ENCODE results near the gene PIK3R1.

PIK3R1 gene

DNA sequence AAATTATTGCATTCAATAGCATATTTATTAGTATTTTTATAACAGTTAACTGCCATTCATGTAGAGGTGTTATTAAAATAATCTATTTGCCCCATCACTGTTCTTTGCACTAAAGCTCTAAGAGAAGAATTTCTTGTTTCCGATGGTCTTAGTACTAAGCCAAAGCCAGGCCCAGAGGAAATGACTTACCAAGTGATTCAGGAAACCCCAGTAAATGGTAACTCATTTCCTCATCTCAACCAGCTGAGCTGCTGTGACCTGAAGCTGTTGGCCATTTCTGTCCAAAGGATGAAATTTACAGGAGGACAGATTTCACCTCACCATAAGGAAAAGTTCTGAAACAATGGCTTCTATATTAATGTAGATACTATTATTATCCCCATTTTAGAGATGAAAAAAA is 117.0 kb downstream of the PIK3R1 start:
- DNase-seq, result no peak

DNA sequence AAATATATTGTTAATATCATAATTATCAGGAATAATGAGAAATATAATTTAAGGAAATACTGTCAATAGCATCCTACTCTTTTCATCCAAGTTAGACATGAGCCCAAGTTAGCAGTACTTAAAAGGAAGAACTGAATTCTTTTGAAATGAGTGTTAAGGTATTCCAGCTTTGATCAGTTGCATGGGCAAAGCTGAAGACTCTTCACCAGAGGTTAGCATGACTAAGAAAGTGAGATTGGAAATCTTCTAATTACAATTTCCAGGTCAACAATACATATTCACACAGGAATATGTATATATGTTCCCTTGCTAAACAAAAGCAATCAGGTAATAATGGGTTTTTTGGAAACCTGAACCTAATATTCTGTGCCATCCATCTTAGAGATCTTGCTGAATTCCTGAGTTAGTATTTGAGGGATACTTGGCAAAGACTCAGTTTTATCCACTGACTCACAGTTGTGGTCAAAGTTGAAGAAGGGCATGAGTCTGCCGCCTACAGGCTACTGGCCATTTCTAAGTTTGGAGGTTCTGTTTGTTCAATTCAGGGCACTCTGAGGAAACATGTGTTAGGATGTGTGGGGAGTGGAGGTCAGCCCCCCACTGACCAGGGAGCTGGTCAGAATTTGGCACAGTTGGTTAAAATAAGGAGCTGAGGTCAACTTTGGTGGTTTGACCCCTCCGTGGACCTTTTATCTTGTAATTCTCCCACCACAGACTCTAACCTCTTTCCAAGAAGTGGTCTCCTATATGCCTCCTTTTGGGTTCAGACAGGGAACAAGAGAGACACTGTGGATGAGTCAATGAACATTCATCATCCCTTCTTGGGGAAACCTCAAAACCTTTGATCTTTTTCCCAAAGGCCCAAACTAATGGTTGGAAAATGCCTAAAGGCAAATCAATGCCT is 118.3 kb downstream of the PIK3R1 start:
- no peak for DNase-seq

DNA sequence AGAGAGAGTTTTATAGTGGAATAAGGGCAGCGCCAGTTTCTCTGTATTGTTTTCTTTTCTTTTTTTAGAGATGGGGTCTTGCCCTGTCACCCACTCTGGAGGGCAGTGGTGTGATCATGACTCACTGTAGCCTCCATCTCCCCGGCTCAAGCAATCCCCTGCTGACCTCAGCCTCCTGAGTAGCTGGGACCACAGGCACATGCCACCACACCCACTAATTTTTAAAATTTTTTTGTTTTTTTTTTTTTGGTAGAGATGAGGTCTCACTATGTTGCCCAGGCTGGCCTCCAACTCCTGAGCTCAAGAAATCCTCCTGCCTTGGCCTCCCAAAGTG is 119.0 kb downstream of the PIK3R1 start:
- DNase-seq, result no peak

DNA sequence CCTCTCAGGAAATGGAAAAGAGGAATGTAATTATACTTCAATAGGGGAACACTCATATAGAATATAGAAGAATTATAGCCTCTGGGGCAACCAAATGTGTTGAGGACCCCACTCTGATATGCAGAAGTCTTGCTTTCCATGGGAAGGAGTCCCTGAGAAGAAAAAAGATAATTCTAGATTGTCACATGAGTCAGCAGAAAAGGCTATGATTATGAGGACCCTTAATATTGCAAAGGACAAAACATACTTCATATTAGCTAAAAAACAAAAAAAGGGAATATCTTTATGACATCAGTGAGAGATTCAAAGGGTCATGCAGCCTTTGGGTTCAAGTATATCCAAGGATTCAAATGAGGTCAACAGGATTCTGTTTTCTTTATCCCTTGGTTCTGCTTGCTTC is 119.5 kb downstream of the PIK3R1 start:
- no peak for DNase-seq

DNA sequence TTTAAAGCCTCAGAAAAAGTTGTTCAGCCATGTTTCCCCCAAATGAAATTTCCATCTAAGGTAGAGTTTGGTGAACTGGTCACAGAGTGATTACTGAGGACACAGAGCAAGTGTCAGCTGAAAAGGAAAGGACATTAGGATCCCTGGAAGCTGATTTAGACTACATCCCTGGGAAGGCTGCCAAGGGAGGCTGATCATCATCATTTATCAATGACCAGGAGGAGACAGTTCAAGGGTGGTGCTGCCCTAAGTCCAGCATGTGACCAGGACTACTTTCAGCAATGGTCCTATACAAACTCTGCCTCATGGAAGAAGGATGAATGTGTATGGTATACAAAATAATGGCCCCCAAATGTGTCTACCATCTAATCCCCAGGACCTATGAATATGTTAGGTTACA is 120.6 kb downstream of the PIK3R1 start:
- DNase-seq, result no peak

DNA sequence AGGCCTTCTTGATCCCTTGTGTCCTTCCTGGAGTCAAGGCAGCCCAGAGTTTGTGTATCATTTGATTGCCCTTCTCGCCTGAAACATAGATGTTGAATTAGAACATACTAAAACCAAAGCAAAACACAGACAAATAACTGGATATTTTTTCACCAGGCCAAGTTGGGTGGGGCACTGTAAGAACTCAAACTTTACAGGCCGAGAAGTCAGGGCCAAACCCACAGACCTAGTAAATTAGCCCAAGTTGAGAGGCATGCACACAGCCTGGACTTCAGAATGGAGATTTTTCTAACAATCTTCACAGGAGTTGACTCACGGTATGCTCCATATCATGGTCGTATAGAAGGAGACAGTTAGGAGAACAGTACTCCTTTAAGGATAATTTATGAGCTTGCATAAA is 121.7 kb downstream of the PIK3R1 start:
- no peak for DNase-seq

DNA sequence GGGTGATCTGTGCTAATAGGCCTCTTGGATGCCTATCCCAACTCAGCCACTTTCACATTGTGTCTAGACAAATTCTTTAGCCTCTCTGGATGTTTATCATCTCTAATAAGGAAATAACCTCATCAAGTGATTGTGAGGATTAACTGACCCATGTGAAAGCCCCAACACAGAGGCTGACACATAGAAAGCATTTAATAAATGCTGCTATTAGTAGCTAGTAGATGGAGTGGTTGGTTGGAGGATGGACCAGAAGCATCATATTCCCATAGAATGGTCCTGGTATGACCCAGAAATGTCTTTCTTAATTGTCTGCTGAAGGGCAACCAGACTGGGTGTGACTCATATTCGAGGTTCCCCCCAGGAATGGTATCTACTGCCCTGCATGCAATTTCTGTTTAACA is 124.4 kb downstream of the PIK3R1 start:
- no peak for DNase-seq

DNA sequence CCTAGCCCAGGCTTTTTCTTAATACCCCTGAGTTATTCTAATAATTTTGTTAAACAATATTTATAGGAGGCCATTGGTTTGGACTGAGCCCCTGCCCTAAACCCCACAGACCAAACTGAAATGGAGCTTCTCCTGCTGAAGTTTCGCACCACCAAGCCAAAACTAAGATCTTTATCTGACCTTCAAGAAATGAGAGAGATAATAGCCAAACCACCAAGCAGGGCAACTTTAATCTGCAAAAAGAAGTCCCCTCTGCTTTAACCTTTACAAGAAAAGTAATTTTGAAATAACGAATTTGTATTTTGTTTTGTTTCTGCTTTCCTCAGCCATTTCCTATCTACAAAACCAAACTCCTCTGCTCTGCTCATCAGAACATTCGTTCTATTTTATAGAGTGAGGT is 125.5 kb downstream of the PIK3R1 start:
- DNase-seq, result no peak

DNA sequence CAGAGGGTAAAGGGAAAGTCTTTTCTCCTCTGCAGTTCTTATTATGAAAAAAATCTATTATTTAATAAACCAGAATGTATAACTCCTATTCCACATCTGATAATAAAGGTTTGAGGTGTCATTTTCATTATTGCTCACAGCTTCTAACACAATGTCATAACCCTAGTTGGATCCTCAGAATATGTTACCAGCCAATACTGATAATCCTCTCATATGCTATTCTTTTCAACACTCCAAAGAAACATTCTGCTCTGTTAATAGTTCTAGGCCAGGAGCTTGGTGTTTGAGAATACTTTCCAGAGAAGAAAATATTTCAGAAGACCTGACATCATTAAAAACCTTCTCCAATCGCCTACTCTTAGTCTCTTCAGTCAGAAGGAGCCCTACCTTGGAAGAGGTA is 127.1 kb downstream of the PIK3R1 start:
- DNase-seq, result no peak

DNA sequence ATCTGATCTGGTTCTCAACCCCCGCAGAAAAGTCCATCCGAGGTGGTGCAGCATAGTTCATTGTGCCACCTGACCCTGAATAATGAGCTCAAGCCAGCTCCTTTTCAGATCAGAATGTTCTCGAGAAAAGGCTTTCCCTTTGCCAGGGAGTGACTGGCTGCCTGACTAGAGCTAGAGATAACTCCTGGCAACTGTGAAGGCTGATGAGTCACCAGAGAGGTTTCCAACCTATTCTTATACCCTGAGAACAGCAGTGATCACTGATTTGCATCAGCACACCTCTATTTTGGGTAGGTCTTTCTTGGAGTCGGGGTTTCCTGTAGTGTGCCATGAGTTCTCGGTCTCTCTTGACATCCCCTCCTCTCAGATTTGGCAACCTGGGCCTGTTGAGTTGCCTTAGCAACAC is 127.9 kb downstream of the PIK3R1 start:
- DNase-seq, result no peak

DNA sequence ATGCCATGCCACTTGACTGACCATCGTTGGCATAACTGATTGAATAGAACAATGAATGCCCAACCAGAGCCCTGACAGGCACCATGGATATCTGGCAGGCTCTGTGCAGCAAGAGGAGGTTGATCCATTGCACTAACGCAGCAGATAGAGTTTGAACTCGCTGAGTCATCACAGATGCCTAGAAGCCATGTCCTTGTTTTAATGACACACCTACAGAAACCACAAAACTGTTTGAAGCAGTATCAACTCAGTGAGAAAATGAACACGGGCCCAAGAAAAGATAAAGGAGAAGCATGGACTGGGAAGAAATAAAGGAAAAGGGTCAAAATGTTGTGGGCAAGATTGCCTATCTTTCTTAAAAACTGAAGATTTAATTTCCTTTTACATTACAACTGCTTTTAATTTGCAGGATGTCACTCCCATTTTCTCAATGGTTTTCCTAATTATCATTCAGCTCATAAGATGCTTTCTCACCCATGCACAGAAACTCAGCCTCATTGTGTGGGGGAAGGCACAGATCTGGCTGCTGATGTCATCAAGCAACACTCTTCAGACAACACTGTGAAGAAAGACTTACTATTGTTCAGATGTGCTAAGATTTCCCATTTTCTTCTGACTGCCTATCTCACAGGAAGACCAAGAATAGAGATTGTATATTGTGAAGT is 129.0 kb downstream of the PIK3R1 start:
- no peak for DNase-seq

DNA sequence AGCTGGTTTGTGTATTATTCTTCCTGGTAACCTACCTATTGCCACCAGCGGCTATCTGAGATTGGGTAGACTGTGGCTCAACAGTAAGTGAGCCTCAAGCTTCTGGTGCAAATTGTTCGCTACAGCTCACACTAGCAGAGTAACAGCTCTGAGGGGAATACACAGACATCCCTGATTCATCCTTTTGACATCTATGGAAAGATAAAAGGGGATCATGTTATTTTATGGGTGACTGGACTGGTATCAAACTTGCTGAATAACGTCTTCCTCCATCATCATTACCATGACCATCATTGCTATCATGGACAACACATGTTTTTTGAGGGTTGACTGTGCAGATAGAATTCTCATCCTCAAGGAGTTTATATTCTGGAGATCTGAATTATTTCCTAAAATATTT is 129.6 kb downstream of the PIK3R1 start:
- DNase-seq, result no peak

DNA sequence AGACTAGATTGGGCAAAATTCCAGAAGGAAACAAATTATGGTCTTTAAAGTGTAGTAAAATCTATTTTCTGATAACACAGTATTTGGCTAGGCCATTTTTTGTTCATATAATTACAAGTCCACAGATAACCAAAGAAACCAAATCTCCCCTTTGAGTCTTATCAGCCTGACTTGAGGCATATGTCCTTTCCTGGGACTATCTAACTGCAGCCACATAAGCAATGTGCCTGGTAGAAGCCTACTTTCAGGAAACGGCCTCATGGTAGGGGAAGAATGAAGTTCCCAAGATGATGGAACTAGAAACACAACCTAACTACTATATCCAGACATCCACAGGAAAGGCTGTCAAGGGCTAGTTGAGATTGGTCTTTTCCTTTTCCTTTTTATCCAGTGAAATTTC is 130.0 kb downstream of the PIK3R1 start:
- DNase-seq, result no peak

DNA sequence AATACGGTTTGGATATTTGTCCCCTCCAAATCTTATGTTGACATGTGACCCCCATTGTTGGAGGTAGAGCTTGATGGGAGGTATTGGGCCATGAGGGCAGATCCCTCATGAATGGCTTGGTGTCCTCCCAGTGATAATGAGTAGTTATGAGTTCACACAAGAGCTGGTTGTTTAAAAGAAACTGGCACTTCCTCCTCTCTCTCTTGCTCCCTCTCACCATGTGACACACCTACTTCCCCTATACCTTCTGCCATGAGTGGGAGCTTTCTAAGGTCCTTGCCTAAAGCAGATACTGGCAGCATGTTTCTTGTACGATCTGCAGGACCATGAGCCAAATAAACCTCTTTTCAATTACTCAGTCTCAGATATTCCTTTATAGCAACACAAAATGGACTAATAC is 132.0 kb downstream of the PIK3R1 start:
- DNase-seq, result no peak

DNA sequence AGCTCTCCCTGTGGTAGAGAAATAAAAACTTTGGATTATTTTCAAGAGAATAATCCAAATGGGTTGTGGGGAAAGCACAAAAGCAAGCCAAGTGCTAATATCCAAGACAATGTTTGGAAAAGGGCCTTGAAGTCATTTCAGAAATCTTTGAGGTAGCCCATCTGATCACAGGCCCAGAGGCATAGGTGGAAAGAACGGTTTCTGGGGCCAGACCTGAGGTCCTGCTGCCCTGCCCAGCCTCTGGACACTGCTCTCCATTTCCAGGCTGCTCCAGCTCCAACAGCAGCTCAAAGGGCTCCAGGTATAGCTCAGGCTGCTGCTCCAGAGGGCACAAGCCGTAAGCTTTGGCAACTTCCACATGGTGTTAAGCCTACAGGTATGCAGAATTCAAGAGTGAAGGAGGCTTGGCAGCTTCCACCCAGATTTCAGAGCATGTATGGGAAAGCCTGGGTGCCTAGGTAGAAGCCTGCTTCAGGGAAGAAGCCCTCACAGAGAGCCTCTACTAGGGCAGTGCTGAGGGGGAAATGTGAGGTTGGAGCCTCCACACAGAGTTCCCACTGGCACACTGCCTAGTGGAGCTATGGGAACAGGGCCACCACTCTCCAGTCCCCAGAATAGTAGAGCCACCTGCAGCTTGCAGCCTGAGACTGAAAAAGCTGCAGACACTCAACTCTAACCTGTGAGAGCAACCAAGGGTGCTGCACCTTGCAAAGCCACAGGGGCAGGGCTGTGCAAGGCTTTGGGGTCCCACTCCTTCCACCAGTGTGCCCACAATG is 133.1 kb downstream of the PIK3R1 start:
- DNase-seq, result no peak

DNA sequence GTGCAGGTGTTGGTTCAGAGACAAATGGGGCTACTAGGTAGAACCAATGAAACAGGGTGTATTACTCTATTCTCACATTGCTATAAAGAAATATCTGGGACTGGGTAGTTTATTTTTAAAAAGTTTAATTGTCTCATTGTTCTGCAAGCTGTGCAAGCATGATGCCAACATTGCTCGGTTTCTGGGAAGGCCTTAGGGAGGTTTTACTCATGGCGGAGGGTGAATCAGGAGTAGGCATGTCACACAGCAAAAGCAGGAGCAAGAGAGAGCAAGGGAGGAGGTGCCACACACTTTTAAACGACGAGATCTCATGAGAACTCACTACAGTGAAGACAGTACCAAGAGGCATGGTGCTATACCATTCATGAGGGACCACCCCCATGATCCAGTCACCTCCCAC is 134.6 kb downstream of the PIK3R1 start:
- no peak for DNase-seq
